ENCODE data around the gene ZNF681.
"Not testable (repeated sequence)": the region's sequence is repeated elsewhere in the genome, so short reads cannot be mapped to it uniquely, and the experiment has no call there.

DNA sequence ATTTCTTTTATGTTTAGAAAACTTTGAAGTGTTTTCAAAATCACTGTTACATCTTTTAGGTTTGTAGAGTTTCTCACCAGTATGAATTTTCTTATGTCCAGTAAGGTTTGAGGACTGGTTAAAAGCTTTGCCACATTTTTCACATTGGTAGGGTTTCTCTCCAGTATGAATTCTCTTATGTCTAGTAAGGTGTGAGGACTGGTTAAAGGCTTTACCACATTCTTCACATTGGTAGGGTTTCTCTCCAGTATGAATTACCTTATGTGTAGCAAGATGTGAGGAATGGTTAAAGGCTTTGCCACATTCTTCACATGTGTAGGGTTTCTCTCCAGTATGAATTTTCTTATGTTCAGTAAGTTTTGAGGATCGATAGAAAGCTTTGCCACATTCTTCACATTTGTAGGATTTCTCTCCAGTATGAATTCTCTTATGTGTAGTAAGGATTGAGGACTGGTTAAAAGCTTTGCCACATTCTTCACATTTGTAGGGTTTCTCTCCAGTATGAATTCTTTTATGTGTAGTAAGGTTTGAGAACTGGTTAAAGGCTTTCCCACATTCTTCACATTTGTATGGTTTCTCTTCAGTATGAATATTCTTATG lies 15.0 kb downstream of the ZNF681 start:
- TF ChIP-seq, protein P1, sequence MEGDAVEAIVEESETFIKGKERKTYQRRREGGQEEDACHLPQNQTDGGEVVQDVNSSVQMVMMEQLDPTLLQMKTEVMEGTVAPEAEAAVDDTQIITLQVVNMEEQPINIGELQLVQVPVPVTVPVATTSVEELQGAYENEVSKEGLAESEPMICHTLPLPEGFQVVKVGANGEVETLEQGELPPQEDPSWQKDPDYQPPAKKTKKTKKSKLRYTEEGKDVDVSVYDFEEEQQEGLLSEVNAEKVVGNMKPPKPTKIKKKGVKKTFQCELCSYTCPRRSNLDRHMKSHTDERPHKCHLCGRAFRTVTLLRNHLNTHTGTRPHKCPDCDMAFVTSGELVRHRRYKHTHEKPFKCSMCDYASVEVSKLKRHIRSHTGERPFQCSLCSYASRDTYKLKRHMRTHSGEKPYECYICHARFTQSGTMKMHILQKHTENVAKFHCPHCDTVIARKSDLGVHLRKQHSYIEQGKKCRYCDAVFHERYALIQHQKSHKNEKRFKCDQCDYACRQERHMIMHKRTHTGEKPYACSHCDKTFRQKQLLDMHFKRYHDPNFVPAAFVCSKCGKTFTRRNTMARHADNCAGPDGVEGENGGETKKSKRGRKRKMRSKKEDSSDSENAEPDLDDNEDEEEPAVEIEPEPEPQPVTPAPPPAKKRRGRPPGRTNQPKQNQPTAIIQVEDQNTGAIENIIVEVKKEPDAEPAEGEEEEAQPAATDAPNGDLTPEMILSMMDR (IDR thresholded peaks at IDR 0.05) = not testable (repeated sequence)
- TF ChIP-seq POLR2A (IDR thresholded peaks at IDR 0.05) = not testable (repeated sequence)

Measured in right lobe of liver (tissue), 4 donors.